ENCODE data around the gene RLBP1.

DNA sequence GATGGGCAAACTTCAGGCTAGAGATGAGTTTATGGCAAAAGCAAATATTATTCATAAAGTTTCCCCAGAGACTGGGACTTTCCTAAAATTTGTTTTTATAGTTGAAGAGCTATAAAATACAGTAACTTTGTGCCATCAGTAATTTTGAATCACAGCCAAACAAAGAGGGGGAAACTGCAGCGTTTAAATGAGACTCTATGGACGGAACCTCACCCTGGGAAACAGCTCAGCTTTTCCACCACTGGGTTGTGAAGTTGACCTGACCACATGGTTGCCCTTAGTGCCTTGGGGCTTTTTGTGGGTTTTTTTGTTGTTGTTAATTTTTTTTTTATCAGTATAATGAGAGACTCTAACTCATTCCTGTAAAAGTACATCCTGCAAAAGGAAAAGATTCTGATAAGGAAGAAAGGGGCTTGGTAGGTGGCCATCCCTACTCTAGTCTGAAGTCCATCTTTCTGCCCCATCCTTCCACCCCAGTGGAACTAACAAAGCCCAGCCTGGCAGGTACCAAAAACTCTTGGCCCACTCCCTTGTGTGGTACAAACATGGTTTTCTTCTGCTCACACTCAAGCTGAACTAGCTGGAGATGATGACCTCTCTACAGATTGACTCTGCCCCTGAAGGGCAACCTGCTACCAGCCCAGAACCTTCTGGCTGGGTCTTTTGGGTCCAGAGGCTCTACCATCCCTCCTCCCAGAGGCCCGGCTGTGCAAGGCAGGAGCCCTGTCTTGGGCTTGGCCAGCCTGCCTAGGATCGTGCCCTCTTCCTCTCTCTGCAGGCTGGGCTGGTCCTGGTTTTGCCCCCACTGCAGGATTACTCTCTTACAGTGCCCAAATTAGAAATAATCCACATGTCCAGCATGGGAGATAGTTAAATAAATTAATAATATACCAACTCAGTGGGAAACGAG, 41.2 kb downstream of the RLBP1 start:
- TF ChIP-seq, protein P1, sequence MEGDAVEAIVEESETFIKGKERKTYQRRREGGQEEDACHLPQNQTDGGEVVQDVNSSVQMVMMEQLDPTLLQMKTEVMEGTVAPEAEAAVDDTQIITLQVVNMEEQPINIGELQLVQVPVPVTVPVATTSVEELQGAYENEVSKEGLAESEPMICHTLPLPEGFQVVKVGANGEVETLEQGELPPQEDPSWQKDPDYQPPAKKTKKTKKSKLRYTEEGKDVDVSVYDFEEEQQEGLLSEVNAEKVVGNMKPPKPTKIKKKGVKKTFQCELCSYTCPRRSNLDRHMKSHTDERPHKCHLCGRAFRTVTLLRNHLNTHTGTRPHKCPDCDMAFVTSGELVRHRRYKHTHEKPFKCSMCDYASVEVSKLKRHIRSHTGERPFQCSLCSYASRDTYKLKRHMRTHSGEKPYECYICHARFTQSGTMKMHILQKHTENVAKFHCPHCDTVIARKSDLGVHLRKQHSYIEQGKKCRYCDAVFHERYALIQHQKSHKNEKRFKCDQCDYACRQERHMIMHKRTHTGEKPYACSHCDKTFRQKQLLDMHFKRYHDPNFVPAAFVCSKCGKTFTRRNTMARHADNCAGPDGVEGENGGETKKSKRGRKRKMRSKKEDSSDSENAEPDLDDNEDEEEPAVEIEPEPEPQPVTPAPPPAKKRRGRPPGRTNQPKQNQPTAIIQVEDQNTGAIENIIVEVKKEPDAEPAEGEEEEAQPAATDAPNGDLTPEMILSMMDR (IDR thresholded peaks at IDR 0.05; ENCODE audit: poor library complexity) = no peak
- TF ChIP-seq EZH2 (IDR thresholded peaks at IDR 0.05; ENCODE audit: borderline replicate concordance) = no peak
